Mesendoderm (in vitro differentiated cells): ENCODE results near the gene IRF5.

Experiments
- DNase-seq: peaks from one replicate; pipeline ENCODE4 v3.0.0; 2013
- H2AK5ac ChIP-seq: 2 replicates; pipeline ENCODE4 v1.6.1; 2013; ENCODE audit warnings: low read length, inconsistent platforms
- H2BK120ac ChIP-seq: 2 replicates; pipeline ENCODE4 v1.6.1; 2013; ENCODE audit warnings: low read depth, mild to moderate bottlenecking, low read length, moderate library complexity, mixed read lengths
- H2BK15ac ChIP-seq: replicated peaks from 2 replicates; pipeline ENCODE4 v1.6.1; 2013; ENCODE audit warnings: low read depth, mild to moderate bottlenecking, moderate library complexity
- H2BK5ac ChIP-seq: 2 replicates; pipeline ENCODE4 v1.6.1; 2013; ENCODE audit warnings: low read length, inconsistent platforms
- H3K18ac ChIP-seq: 2 replicates; pipeline ENCODE4 v1.6.1; 2013; ENCODE audit warnings: mild to moderate bottlenecking, low read length, mixed read lengths
- H3K23ac ChIP-seq: one replicate; pipeline ENCODE4 v1.6.1; 2013; ENCODE audit warnings: low read length
- H3K27ac ChIP-seq: 2 replicates; pipeline ENCODE4 v1.5.1; 2013; ENCODE audit warnings: low read depth, mild to moderate bottlenecking, inconsistent platforms, low read length, moderate library complexity
- H3K27me3 ChIP-seq: 2 replicates; pipeline ENCODE4 v1.6.1; 2013; ENCODE audit warnings: low read length, control low read depth, mild to moderate bottlenecking, inconsistent platforms; ENCODE audit not compliant: insufficient read depth, poor library complexity
- H3K36me3 ChIP-seq: 2 replicates; pipeline ENCODE4 v1.6.1; 2013; ENCODE audit warnings: low read length, inconsistent platforms; ENCODE audit not compliant: control insufficient read depth, insufficient read depth
- H3K4ac ChIP-seq: one replicate; pipeline ENCODE4 v1.6.1; 2013; ENCODE audit warnings: low read depth, mild to moderate bottlenecking, low read length, moderate library complexity
- H3K4me1 ChIP-seq: 2 replicates; pipeline ENCODE4 v1.6.1; 2013; ENCODE audit warnings: low read depth, low read length, inconsistent platforms; ENCODE audit not compliant: control insufficient read depth
- H3K4me2 ChIP-seq: 2 replicates; pipeline ENCODE4 v1.6.1; 2013; ENCODE audit warnings: low read length
- H3K4me3 ChIP-seq: 2 replicates; pipeline ENCODE4 v1.5.1; 2013; ENCODE audit warnings: mild to moderate bottlenecking, low read length
- H3K56ac ChIP-seq: one replicate; pipeline ENCODE4 v1.6.1; 2013; ENCODE audit warnings: low read length
- H3K79me1 ChIP-seq: 2 replicates; pipeline ENCODE4 v1.6.1; 2013; ENCODE audit warnings: low read length, inconsistent platforms
- H3K79me2 ChIP-seq: 2 replicates; pipeline ENCODE4 v1.6.1; 2013; ENCODE audit warnings: mild to moderate bottlenecking, low read length; ENCODE audit not compliant: control insufficient read depth, insufficient read depth
- H3K9ac ChIP-seq: 2 replicates; pipeline ENCODE4 v1.6.1; 2013; ENCODE audit warnings: low read length, inconsistent platforms
- H4K5ac ChIP-seq: one replicate; pipeline ENCODE4 v1.6.1; 2013; ENCODE audit warnings: low read length
- H4K8ac ChIP-seq: one replicate; pipeline ENCODE4 v1.6.1; 2013; ENCODE audit warnings: low read depth, mild to moderate bottlenecking, control low read depth, low read length, moderate library complexity
- WGBS: extraction: QIAGEN DNeasy Blood & Tissue Kit; methylation state at CpG from one replicate; pipeline ENCODE4 v1.1.7; 2013; ENCODE audit warnings: low lambda C conversion rate, missing lambda C conversion rate; ENCODE audit not compliant: insufficient coverage; ENCODE audit errors: extremely low coverage; 5-methylcytosine and 5-hydroxymethylcytosine counted together

Gene IRF5

GRCh38 chr7:128955981-128956380 lies 18.3 kb downstream of the IRF5 start:
- H3K4me2 ChIP-seq = no peak overlapping the region
- no peaks in the 10 kb centered on the region for H3K79me1 ChIP-seq
- no peaks in the 10 kb centered on the region for H3K27me3 ChIP-seq
- no peak overlapping the region for H2BK120ac ChIP-seq
- H4K8ac ChIP-seq = no peak overlapping the region
- no peak overlapping the region for H2AK5ac ChIP-seq
- no peak overlapping the region for H2BK5ac ChIP-seq
- no peak overlapping the region for H3K23ac ChIP-seq
- H2BK15ac ChIP-seq = no peak overlapping the region
- no peak overlapping the region for H3K18ac ChIP-seq
- H3K4ac ChIP-seq = no peak overlapping the region
- no peak overlapping the region for H3K56ac ChIP-seq
- DNase-seq = no peak
- peaks cover 12% of the 10 kb centered on the region for H3K36me3 ChIP-seq
- no peak overlapping the region for H4K5ac ChIP-seq
- no peaks in the 10 kb centered on the region for H3K79me2 ChIP-seq
- no peaks in the 10 kb centered on the region for H3K4me1 ChIP-seq
- H3K4me3 ChIP-seq = no peak overlapping the region
- no peak overlapping the region for H3K27ac ChIP-seq
- H3K9ac ChIP-seq = no peak overlapping the region

- H3K79me1 ChIP-seq = no peaks in the 10 kb centered on the region
- H2BK120ac ChIP-seq = no peak overlapping the region
- H3K9ac ChIP-seq = no peak overlapping the region
- no peak overlapping the region for H3K4ac ChIP-seq
- no peak for DNase-seq
- no peak overlapping the region for H2BK5ac ChIP-seq
- no peaks in the 10 kb centered on the region for H3K27me3 ChIP-seq
- no peak overlapping the region for H3K18ac ChIP-seq
- H4K8ac ChIP-seq = no peak overlapping the region
- no peak overlapping the region for H3K23ac ChIP-seq
- H3K4me2 ChIP-seq = no peak overlapping the region
- no peaks in the 10 kb centered on the region for H3K79me2 ChIP-seq
- no peak overlapping the region for H2AK5ac ChIP-seq
- H2BK15ac ChIP-seq = no peak overlapping the region
- H3K36me3 ChIP-seq = peaks cover 12% of the 10 kb centered on the region
- no CpG with 5 or more reads among the region's 4 CpGs for WGBS
- no peak overlapping the region for H3K4me3 ChIP-seq
- H3K27ac ChIP-seq = no peak overlapping the region
- H3K4me1 ChIP-seq = no peaks in the 10 kb centered on the region
- H4K5ac ChIP-seq = no peak overlapping the region
- H3K56ac ChIP-seq = no peak overlapping the region
Measured at GRCh38 chr7:128959296-128959695, 21.6 kb downstream of the IRF5 start.

- Histone ChIP-seq H3K18ac (no peak overlapping the region), H3K9ac (no peak overlapping the region), H2BK15ac (no peak overlapping the region), H3K36me3 (peaks cover 9% of the 10 kb centered on the region), H3K23ac (no peak overlapping the region), H3K4ac (no peak overlapping the region), H3K79me2 (no peaks in the 10 kb centered on the region), H4K5ac (no peak overlapping the region), H3K4me3 (no peak overlapping the region), H2BK120ac (no peak overlapping the region), H3K4me1 (no peaks in the 10 kb centered on the region), H3K27ac (no peak overlapping the region), H4K8ac (no peak overlapping the region), H3K27me3 (no peaks in the 10 kb centered on the region), H2AK5ac (no peak overlapping the region), H3K79me1 (no peaks in the 10 kb centered on the region), H3K56ac (no peak overlapping the region), H2BK5ac (no peak overlapping the region), H3K4me2 (no peak overlapping the region)
- WGBS = no CpG with 5 or more reads among the region's 8 CpGs
- no peak for DNase-seq
Measured at GRCh38 chr7:128961030-128961659, 23.4 kb downstream of the IRF5 start.

GRCh38 chr7:128962899-128963298 lies 25.2 kb downstream of the IRF5 start:
- H3K79me2 ChIP-seq = no peaks in the 10 kb centered on the region
- H2BK15ac ChIP-seq = no peak overlapping the region
- H3K18ac ChIP-seq = no peak overlapping the region
- H3K4me2 ChIP-seq = no peak overlapping the region
- H4K8ac ChIP-seq = no peak overlapping the region
- no peak overlapping the region for H3K4me3 ChIP-seq
- H2AK5ac ChIP-seq = no peak overlapping the region
- no peak overlapping the region for H2BK5ac ChIP-seq
- no peaks in the 10 kb centered on the region for H3K27me3 ChIP-seq
- no peak overlapping the region for H3K9ac ChIP-seq
- H4K5ac ChIP-seq = no peak overlapping the region
- H3K56ac ChIP-seq = no peak overlapping the region
- H3K79me1 ChIP-seq = no peaks in the 10 kb centered on the region
- H3K4me1 ChIP-seq = no peaks in the 10 kb centered on the region
- DNase-seq = no peak
- no peak overlapping the region for H3K4ac ChIP-seq
- H3K23ac ChIP-seq = no peak overlapping the region
- no peak overlapping the region for H2BK120ac ChIP-seq
- H3K27ac ChIP-seq = no peak overlapping the region
- peaks cover 3% of the 10 kb centered on the region for H3K36me3 ChIP-seq

- Histone ChIP-seq H4K8ac (no peak overlapping the region), H3K36me3 (peaks cover 3% of the 10 kb centered on the region), H3K4me1 (no peaks in the 10 kb centered on the region), H3K56ac (no peak overlapping the region), H3K4ac (no peak overlapping the region), H3K4me3 (no peak overlapping the region), H3K23ac (no peak overlapping the region), H2BK120ac (no peak overlapping the region), H3K27ac (no peak overlapping the region), H3K27me3 (no peaks in the 10 kb centered on the region), H3K79me1 (no peaks in the 10 kb centered on the region), H2BK5ac (no peak overlapping the region), H3K79me2 (no peaks in the 10 kb centered on the region), H3K18ac (no peak overlapping the region), H2AK5ac (no peak overlapping the region), H4K5ac (no peak overlapping the region), H2BK15ac (no peak overlapping the region), H3K4me2 (no peak overlapping the region), H3K9ac (no peak overlapping the region)
- no CpG with 5 or more reads among the region's 1 CpG for WGBS
- no peak for DNase-seq
Measured at GRCh38 chr7:128963327-128963757, 25.6 kb downstream of the IRF5 start.

GRCh38 chr7:128968624-128969023 lies 30.9 kb downstream of the IRF5 start:
- Histone ChIP-seq H2BK15ac (no peak overlapping the region), H2BK120ac (no peak overlapping the region), H3K18ac (no peak overlapping the region), H3K4me1 (no peaks in the 10 kb centered on the region), H4K8ac (no peak overlapping the region), H3K23ac (no peak overlapping the region), H3K4ac (no peak overlapping the region), H3K4me2 (no peak overlapping the region), H3K79me2 (no peaks in the 10 kb centered on the region), H4K5ac (no peak overlapping the region), H3K4me3 (no peak overlapping the region), H3K27ac (no peak overlapping the region), H3K79me1 (no peaks in the 10 kb centered on the region), H2BK5ac (no peak overlapping the region), H3K36me3 (peaks cover 3% of the 10 kb centered on the region), H3K56ac (no peak overlapping the region), H3K27me3 (no peaks in the 10 kb centered on the region), H2AK5ac (no peak overlapping the region), H3K9ac (no peak overlapping the region)
- no peak for DNase-seq
- no CpG with 5 or more reads among the region's 1 CpG for WGBS
